CD4-positive, alpha-beta T cell (primary cell): ENCODE results near the gene TRAF3. TPM values are rescaled to one million over a fixed set of nuclear protein-coding genes. Genes with fewer than 3 reads are reported as not detected.

Experiments
- ATAC-seq: fragments of 200-7000 bp; cut with Tn5 transposase; one replicate; pipeline ENCODE4 v1.10.0; 2022; ENCODE audit warnings: mild to moderate bottlenecking; ENCODE audit not compliant: poor library complexity
- CTCF ChIA-PET: fragments of 350-600 bp; sonication (Branson Sonifier 250); formaldehyde crosslinking; loops from one replicate; lab custom pipeline; 2021; ENCODE audit warnings: antibody characterized with exemption, inconsistent platforms; lab: Charles Lee
- POLR2A ChIA-PET: fragments of 350-600 bp; sonication (Branson Sonifier 250); formaldehyde crosslinking; loops from one replicate; lab custom pipeline; 2021; ENCODE audit warnings: antibody characterized with exemption, inconsistent platforms; lab: Charles Lee
- DNase-seq, 14 experiments: peaks; one replicate each; pipeline ENCODE4 v3.0.0-alpha.2; 2013 to 2020; ENCODE audit warnings: mixed read lengths in 2 of 14
- H3K27ac ChIP-seq, 2 donors: one replicate each; pipeline versions ENCODE4 v1.5.1 to v1.7.0; 2013; ENCODE audit warnings: low read length in 2 of 2, low read depth in 1 of 2, mild to moderate bottlenecking in 1 of 2
- H3K27me3 ChIP-seq, 2 experiments: 1 replicate in 1 of 2; 2 replicates in 1 of 2; pipeline versions ENCODE4 v1.6.1 to v1.7.0; 2013; ENCODE audit warnings: low read length in 2 of 2, control low read depth in 1 of 2, mild to moderate bottlenecking in 1 of 2, moderate library complexity in 1 of 2; ENCODE audit not compliant: insufficient read depth in 2 of 2, control insufficient read depth in 1 of 2
- H3K36me3 ChIP-seq: one replicate; pipeline ENCODE4 v1.6.1; 2013; ENCODE audit warnings: low read length, control low read depth; ENCODE audit not compliant: insufficient read depth
- H3K4me1 ChIP-seq: one replicate; pipeline ENCODE4 v1.6.1; 2013; ENCODE audit warnings: low read length, control low read depth; ENCODE audit not compliant: insufficient read depth
- H3K4me3 ChIP-seq: one replicate; pipeline ENCODE4 v1.5.1; 2013; ENCODE audit warnings: mild to moderate bottlenecking, low read length, moderate library complexity
- H3K9me3 ChIP-seq, 2 experiments: 1 replicate in 1 of 2; 2 replicates in 1 of 2; pipeline versions ENCODE4 v1.6.1 to v1.7.0; 2013; ENCODE audit warnings: low read length in 2 of 2, mild to moderate bottlenecking in 2 of 2, control low read depth in 1 of 2, moderate library complexity in 1 of 2; ENCODE audit not compliant: control insufficient read depth in 1 of 2, insufficient read depth in 1 of 2
- H3K27ac Mint-ChIP-seq: one replicate; pipeline ENCODE4 v1.8.0; 2020; ENCODE audit warnings: mixed read lengths
- H3K27me3 Mint-ChIP-seq: one replicate; pipeline ENCODE4 v1.8.0; 2021; ENCODE audit warnings: mixed read lengths
- H3K36me3 Mint-ChIP-seq: one replicate; pipeline ENCODE4 v1.8.0; 2021; ENCODE audit warnings: low read depth, mixed read lengths
- H3K4me1 Mint-ChIP-seq: one replicate; pipeline ENCODE4 v1.8.0; 2021; ENCODE audit warnings: low read depth, mixed read lengths
- H3K4me3 Mint-ChIP-seq: one replicate; pipeline ENCODE4 v1.8.0; 2020; ENCODE audit warnings: mild to moderate bottlenecking, mixed read lengths
- H3K9me3 Mint-ChIP-seq: one replicate; pipeline ENCODE4 v1.8.0; 2020; ENCODE audit warnings: mixed read lengths
- CTCF ChIP-seq: fragments of 200-600 bp; IDR thresholded peaks from one replicate; pipeline ENCODE4 v1.8.0; 2022; ENCODE audit warnings: antibody characterized with exemption, mild to moderate bottlenecking
- intact Hi-C, 2 experiments: fragments of 100-400 bp; cut with DNase I in 1 of 2; cut with micrococcal nuclease in 1 of 2; formaldehyde crosslinking; loops; one replicate each; pipeline versions ENCODE4 v1.15.1 to v1.9.0; 2023 to 2025; cut with DNase I, micrococcal nuclease
- total RNA-seq, 174 experiments: library from RNA in 2 of 174; stranded (reverse) in 2 of 174; gene quantifications; one replicate each; pipeline ENCODE4 v1.2.3 and lab custom pipeline; 2021 to 2026

The TRAF3 gene
- total RNA-seq, 2 experiments from 2014 or later: 27.1 to 32.4 TPM

GRCh38 chr14:102749393-102750305 is 27.6 kb upstream of the TRAF3 start:
- H3K27me3 Mint-ChIP-seq: no peaks in the 10 kb centered on the region
- no peak overlapping the region for H3K27ac Mint-ChIP-seq
- H3K36me3 Mint-ChIP-seq: no peaks in the 10 kb centered on the region
- Histone ChIP-seq H3K9me3 (no peaks in the 10 kb centered on the region), H3K27me3 (no peaks in the 10 kb centered on the region), H3K27ac (no peak overlapping the region), H3K36me3 (no peaks in the 10 kb centered on the region), H3K4me3 (no peak overlapping the region), H3K4me1 (no peaks in the 10 kb centered on the region)
- H3K9me3 Mint-ChIP-seq: no peaks in the 10 kb centered on the region
- intact Hi-C loops: no loop called here
- TF ChIP-seq CTCF: no peak
- no peak for ATAC-seq
- no peaks in the 10 kb centered on the region for H3K4me1 Mint-ChIP-seq
- POLR2A ChIA-PET: no interaction called here
- H3K4me3 Mint-ChIP-seq: no peak overlapping the region
- no peak for DNase-seq
- CTCF ChIA-PET: no interaction called here

GRCh38 chr14:102750376-102750775 is 26.9 kb upstream of the TRAF3 start:
- H3K27me3 ChIP-seq: no peaks in the 10 kb centered on the region
- DNase-seq (no peak), ATAC-seq (no peak)
- no peaks in the 10 kb centered on the region for H3K4me1 ChIP-seq
- CTCF ChIA-PET: no interaction called here
- H3K27ac ChIP-seq: no peak overlapping the region
- no peaks in the 10 kb centered on the region for H3K4me1 Mint-ChIP-seq
- TF ChIP-seq CTCF: no peak
- intact Hi-C loops: no loop called here
- no peaks in the 10 kb centered on the region for H3K36me3 Mint-ChIP-seq
- H3K9me3 ChIP-seq: no peaks in the 10 kb centered on the region
- POLR2A ChIA-PET: no interaction called here
- no peak overlapping the region for H3K4me3 ChIP-seq
- no peaks in the 10 kb centered on the region for H3K36me3 ChIP-seq
- no peak overlapping the region for H3K4me3 Mint-ChIP-seq
- H3K27ac Mint-ChIP-seq: no peak overlapping the region
- no peaks in the 10 kb centered on the region for H3K9me3 Mint-ChIP-seq
- no peaks in the 10 kb centered on the region for H3K27me3 Mint-ChIP-seq

GRCh38 chr14:102751088-102751487 is 26.2 kb upstream of the TRAF3 start:
- CTCF ChIA-PET: no interaction called here

More at GRCh38 chr14:102751088-102751487, 26.2 kb upstream of the TRAF3 start:
- POLR2A ChIA-PET: no interaction called here
- Histone ChIP-seq H3K9me3 (no peaks in the 10 kb centered on the region), H3K27me3 (no peaks in the 10 kb centered on the region), H3K27ac (no peak overlapping the region), H3K4me3 (no peak overlapping the region), H3K4me1 (no peaks in the 10 kb centered on the region), H3K36me3 (no peaks in the 10 kb centered on the region)
- Mint-ChIP-seq H3K4me3 (no peak overlapping the region), H3K9me3 (no peaks in the 10 kb centered on the region), H3K27me3 (no peaks in the 10 kb centered on the region), H3K4me1 (no peaks in the 10 kb centered on the region), H3K36me3 (no peaks in the 10 kb centered on the region), H3K27ac (no peak overlapping the region)
- intact Hi-C loops: no loop called here
- no peak for DNase-seq
- no peak for TF ChIP-seq CTCF
- ATAC-seq: no peak
